SIG-M5 treated with dmso at 0.1 percent for 504 hours (cell line): ENCODE data around the gene S100B.

Experiments
- DNase-seq: peaks from one replicate; lab custom pipeline; 2025; ENCODE audit not compliant: unreplicated experiment; lab: John Stamatoyannopoulos, UW

Gene S100B

GRCh38 chr21:46628868-46629267 lies 24.0 kb upstream of the S100B start:
- DNase-seq: no peak

- DNase-seq: no peak
Measured at GRCh38 chr21:46627726-46628125, 22.8 kb upstream of the S100B start.

GRCh38 chr21:46626975-46627501 lies 22.2 kb upstream of the S100B start:
- peak; percentile 48 for DNase-seq

GRCh38 chr21:46626536-46626935 lies 21.7 kb upstream of the S100B start:
- DNase-seq: no peak

- no peak for DNase-seq
Measured at GRCh38 chr21:46625759-46626158, 20.9 kb upstream of the S100B start.

- no peak for DNase-seq
Measured at GRCh38 chr21:46624050-46624449, 19.2 kb upstream of the S100B start.

GRCh38 chr21:46622226-46622625 lies 17.3 kb upstream of the S100B start:
- peak; percentile 96 for DNase-seq

- no peak for DNase-seq
Measured at GRCh38 chr21:46621457-46622182, 16.7 kb upstream of the S100B start.

GRCh38 chr21:46620846-46621245 lies 16.0 kb upstream of the S100B start:
- no peak for DNase-seq

- no peak for DNase-seq
Measured at GRCh38 chr21:46619846-46620245, 15.0 kb upstream of the S100B start.

- no peak for DNase-seq
Measured at GRCh38 chr21:46618738-46619379, 14.0 kb upstream of the S100B start.

GRCh38 chr21:46617267-46618051 lies 12.6 kb upstream of the S100B start:
- DNase-seq: no peak

GRCh38 chr21:46616656-46617055 lies 11.8 kb upstream of the S100B start:
- DNase-seq: no peak

- no peak for DNase-seq
Measured at GRCh38 chr21:46616050-46616449, 11.2 kb upstream of the S100B start.

GRCh38 chr21:46613391-46613790 lies 8.5 kb upstream of the S100B start:
- no peak for DNase-seq

- DNase-seq: no peak
Measured at GRCh38 chr21:46610018-46610701, 5.3 kb upstream of the S100B start.

- no peak for DNase-seq
Measured at GRCh38 chr21:46608672-46609111, 3.8 kb upstream of the S100B start.

GRCh38 chr21:46607636-46608035 lies 2.8 kb upstream of the S100B start:
- DNase-seq: no peak

GRCh38 chr21:46606427-46606813 lies 1.5 kb upstream of the S100B start:
- DNase-seq: no peak

- peak; percentile 89 for DNase-seq
Measured at GRCh38 chr21:46605767-46606426, 1.0 kb upstream of the S100B start.
